Measurements from ENCODE around the gene TMEM184B.

Gene TMEM184B

DNA sequence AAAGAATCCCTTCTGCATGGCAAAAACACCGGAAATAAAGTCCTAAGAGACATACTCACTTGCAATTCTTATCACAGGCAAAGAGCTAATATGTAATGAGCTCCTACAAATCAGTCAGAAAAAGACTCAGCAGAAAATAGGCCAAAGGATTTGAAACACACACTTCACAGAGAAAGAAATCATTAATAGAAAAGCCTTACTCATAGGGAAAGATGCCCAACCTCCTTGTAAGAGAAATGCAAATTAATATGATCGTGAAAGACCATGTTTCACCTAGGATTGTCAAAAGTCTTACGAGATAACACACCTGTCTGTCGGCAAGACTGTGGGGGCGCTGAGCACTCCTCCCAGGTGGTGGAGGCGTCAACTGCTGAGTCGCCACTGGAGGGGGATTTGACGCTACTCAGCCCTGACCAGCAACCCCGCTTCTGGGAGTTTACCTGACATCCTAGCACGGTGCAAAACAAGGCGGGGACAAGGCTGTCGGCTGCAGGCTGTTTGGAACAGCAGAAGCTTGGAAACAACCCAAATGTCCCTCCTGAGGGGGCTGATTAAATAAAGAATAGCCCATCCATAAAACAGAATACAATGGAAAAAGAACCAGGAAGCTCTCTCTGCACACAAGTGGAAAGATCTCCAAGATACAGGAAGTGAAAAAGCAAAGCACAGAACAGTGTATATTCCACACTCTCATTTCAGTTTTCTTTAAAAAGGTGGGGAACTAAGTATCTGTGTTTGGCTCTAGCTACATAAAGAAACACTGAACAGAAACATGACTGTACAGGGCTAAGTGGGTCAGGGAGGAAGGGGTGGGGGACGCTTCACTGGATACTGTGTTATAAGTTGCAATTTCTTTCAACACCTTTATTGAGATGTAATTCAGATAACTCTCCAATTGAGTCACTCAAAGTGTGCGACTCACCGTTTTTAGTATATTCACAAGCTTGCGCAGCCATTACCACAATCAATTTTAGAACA lies 33.0 kb upstream of the TMEM184B start:
- DNase-seq, result peak; percentile 48

DNA sequence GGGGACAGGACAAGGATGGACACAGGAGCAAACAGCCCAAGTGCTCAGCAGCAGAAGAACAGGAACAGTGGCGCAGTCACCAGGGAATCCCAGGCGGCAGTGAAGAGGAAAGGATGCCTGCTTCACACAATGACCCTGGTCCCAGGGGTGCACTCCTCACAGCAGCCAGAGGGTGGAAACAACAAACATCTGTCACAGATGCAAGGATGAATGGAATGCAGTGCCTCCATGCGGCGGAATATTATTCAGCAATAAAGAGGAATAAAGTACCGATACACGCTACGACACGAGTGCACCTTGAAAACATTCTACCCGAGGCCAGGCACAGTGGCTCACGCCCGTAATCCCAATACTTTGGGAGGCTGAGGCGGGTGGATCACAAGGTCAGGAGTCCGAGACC lies 31.7 kb upstream of the TMEM184B start:
- DNase-seq, result no peak

DNA sequence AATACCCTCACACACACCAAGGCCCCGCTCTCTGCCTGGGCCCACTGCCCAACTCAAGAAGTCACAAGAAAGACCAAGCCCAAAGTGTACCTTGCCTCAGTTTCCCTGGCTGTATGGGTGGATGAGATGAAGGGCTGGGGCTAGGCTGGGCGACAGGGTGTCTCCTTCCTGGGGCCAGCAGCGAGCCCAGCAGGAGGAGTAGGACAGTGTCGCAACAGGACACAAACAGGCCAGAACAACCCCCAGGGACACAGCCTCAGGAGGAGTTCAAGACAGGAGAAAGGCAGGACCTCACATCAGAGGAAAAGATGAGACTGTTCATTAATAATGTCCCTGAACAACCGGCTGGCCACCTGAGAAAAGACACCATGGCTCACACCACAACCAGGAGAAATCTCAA lies 31.2 kb upstream of the TMEM184B start:
- no peak for DNase-seq

DNA sequence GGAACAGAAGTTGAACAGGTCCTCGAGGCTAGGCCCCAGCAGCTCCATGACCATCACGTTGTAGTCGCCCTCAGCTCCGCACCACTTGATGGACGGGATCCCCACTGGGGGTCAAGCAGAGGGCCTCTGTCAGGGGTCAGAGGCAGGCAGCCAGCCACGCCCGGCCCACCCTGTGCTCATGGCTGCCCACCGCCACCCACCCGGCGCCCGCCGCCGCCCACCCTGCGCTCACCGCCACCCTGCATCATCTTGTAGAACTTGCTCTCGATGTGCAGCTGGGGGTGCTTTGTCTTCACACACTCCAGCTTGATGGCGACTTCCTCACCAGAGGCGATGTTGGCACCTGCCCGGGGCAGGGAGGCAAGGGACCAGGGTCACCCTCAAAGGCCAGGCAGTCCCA lies 30.1 kb upstream of the TMEM184B start:
- DNase-seq, result no peak

DNA sequence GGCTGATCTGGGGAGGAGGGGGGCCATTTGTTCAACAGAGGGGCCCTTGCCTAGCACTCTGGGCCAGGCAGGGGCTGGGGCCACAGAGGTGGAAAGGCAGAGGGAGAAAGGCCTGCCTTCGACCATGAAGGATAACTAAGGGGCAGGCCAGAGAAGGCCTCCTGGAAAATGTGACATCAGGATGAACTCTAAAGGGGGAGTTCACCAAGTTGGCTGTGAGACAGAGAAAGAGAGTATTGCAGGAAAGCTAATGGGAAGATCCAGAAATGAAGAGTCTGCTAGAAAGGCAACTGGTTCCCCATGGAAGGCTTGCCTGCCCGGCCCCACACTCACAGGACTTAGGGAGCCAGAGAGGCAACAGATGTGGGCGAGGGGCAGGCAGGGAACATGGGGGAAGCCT lies 28.1 kb upstream of the TMEM184B start:
- DNase-seq, result no peak

DNA sequence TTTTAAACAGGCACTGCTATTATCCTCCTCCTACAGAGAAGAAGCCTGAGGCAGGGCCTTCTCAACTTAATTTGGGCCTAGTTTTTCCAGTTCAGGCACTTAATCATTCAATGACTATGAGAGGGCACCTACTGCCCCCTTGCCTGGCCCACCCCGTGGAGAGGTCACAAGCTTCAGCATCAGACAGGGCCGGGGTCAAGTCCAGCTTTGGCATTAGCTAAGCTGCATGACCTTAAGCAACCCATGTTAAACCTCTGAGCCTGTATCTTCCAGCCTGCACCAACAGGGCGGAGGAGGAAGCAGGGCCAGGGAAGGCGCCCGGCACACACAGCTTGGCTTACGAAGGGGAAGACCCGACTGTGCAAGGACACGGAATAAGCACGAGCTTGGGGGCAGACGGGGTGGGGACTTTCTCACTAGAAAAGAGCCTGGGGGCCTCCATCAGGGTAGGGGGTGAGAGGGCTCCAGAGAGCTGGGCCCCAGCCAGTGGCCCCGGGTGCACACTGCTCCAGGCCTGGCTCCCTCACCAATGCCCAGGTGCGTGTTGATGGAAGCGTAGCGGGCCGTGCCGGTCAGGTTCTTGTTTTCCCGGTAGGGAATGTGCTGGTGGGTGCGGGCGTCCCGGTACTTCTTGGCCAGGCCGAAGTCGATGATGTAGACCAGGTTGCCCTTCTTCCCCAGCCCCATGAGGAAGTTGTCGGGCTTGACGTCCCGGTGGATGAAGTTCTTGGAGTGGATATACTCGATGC lies 27.6 kb upstream of the TMEM184B start:
- no peak for DNase-seq

DNA sequence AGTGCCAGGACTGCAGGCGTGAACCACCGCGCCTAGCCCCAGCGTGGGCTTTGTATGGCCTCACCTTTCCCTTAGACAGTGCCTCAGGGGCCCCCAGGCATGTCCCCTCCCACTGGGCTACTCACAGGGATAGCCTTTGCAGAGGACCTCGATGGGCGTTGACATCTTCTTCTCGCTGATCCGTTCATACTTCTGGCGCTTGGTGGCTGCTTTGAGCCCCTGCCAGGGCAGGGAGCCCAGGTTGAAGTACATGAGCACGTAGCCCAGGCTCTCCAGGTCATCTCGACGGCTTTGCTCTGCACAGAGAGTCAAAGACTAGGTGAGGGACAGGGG lies 26.9 kb upstream of the TMEM184B start:
- no peak for DNase-seq

DNA sequence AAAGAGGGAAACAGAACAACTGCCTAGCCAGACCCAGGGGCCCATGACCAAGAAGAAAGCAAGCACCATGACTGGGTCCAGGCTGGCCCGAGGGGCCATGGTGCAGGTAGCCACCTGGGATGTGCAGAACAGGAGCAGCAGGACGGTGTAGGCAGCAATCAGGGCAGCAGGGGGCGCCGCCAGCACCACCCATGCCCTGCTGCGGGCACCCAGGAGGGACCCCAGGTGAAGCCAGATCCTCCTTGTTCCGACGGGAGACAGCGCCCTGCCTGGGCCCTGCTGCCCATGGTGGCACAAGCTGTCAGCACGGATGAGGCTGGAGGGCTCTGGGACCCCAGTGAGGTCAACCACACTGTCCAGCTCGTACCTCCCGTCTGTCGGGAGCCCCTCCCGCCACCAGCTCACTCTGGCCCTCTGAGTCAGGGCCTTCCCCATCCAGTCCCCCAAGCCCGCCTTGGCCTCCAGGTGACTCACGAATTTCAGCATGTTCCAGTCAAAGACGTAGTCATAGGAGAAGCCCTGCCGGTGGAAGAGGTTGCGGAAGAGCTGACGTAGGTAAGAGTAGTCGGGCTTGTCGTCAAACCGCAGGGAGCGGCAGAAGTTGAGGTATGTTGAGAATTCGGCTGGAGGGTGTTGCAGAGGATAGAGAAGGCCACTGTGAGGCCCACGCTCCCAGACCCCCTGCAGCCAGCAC lies 25.6 kb upstream of the TMEM184B start:
- peak; percentile 68 for DNase-seq

DNA sequence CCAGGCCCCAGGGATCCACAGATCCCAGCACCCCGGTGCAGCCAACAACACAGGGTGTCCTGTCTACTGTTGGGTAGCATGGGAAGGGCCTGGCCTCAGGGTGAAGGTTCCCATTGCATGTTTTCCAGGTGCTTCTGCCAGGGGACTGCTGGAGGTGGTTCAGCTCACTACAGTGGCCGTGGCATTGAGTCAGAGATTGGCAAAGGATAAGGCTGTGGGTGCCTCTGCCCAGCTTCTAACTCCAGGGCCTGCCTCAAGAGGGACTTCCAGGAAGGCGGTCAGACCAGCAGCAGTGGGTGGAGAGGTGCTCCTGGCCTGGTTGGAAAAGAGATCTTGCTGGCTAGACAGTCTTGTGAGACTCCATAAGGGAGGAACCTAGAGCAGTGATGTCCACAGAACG lies 23.6 kb upstream of the TMEM184B start:
- DNase-seq, result no peak

DNA sequence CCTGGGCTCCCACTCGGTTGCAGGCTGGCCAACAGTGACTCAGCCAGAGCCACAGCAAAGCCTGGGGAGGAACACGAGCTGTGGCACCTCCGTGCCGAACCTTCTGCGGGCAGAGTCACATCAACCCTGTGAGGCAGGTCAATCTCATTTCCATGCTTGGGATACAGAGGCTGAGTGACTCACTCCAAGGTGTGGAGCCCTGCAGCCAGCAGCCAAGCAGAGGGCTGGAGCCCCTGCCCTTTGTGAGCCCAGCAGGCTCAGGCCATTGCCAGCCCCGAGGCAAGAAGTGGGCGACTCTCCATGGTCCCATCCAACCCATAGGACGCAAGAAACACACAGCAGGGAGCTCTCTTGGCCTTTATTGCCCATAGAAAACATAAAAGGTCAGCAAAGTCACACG lies 23.1 kb upstream of the TMEM184B start:
- DNase-seq, result no peak

DNA sequence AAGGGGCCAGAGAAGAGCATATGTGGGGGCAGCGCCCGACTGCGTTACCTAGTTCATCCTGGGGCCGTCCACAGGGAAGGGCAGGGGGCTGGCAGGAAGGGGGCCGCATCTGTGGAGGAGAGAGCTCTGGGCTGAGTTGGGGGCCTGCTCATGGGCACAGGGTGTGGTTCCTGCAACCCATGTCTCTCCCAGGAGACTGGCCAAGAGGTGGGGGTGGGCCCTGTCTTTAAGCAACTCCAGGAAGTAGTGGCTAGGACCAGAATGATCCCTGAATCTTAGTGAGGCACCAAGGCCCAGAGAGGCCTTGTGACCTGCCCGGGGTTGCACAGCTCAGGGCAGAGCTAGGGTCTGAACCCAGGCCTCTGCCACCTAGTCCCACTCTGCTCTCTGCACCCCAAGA lies 22.5 kb upstream of the TMEM184B start:
- no peak for DNase-seq

DNA sequence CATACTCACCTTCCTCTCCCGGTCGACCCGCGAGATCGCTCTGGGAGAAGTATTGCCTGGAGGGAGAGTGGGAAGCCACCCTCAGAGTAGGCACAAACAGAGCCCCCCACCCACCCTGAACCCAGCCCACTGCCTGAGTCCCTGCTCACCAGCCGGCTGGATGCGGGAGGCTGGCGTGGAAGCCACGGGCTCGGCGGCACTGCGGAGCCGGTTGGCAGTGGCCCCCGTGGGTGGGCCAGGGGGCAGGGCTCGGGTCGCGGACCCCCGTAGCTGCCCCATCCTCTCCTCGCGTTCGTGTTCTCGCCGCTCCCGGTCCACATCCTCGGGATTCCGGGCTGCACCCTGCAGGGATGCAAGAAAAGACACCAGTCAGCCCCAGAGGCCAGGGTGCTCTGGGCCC lies 21.4 kb upstream of the TMEM184B start:
- DNase-seq, result no peak

DNA sequence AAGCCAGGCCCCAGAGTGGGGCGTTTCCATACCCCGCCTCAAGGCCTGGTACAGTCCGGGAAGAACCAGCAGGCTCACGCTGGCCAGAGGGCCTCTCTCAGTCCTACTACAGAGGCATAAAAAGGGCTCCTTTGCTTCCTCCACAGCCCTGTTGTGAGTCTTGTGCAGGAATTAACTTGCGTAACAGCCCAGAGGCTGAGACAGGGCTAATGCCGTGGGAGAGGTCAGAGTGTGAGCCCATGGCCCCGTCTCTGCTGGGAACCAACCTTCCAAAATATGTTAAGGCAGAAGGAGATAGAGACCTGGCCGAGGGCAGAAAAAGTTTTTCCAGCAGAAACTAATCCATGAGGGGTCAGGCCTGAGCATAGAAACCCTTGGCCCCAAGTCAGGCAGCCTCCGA lies 19.9 kb upstream of the TMEM184B start:
- DNase-seq, result no peak

DNA sequence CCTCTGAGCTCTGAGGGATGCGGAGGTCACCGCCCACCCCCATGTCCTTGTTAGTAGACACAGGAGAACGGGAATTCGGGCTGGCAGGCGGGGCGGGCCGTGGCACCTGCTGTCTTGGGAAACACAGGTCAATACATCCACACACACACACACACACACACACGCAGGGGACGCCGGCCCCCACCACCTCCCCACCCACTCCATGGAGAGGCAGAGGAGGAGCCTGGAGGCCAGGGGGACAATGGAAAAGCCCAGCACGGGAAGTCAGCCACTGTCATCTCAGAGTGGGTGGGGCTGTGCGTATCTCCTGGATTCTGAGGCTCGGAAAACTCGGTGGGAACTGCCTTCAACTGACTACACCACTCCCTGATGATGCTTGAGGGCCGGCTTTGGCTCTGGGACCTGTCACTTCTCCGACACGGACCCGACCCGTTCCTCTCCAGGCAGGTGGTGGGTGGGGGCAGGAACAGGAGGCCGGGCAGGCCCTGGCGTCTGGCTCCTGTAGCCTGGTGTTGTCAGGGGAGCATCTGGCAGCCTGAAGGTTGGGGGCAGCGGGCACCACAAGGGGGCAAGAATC lies 18.5 kb upstream of the TMEM184B start:
- DNase-seq, result no peak

DNA sequence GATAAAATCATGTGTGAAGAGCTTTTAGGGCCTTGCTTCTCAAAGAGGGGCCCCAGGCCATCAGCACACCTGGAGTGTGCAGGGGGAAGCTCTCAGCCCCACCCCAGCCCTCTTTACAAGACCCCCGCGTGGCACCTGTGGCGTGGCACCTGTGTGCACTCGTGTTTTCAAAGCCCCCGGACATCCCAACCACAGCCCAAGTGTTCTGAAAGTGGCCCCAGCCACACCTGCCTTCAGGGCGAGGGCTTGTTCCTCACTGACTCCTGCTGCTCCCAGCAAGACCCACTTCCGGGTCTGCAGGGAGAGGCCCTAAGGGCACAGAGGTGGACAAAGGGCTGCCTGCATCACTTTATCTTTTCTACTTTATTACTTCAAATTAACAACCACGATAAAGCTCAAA lies 17.5 kb upstream of the TMEM184B start:
- DNase-seq, result no peak

DNA sequence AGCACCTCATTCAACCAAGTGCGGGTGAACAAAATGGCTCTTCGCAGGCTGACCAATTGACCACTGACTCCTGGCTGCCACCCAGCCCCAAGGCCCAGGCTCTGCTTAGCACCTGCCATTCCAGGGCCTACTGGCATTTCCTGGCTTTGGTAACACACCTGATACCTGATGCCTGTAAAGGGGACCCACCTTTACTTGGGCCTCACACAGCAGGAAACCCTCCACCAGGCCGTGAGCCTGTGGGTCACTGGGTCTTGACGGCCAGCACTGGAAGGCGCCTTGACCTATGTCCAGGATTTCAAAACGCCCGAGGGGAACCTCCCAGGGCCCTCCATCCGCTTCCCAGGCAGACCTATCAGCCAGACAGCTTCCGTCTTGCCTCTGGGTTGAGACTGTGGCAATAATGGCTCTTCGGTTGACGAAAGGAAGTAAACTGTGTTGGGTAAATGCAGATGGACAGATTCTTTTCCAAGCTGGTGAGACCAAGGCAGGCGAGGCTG lies 16.8 kb upstream of the TMEM184B start:
- no peak for DNase-seq

DNA sequence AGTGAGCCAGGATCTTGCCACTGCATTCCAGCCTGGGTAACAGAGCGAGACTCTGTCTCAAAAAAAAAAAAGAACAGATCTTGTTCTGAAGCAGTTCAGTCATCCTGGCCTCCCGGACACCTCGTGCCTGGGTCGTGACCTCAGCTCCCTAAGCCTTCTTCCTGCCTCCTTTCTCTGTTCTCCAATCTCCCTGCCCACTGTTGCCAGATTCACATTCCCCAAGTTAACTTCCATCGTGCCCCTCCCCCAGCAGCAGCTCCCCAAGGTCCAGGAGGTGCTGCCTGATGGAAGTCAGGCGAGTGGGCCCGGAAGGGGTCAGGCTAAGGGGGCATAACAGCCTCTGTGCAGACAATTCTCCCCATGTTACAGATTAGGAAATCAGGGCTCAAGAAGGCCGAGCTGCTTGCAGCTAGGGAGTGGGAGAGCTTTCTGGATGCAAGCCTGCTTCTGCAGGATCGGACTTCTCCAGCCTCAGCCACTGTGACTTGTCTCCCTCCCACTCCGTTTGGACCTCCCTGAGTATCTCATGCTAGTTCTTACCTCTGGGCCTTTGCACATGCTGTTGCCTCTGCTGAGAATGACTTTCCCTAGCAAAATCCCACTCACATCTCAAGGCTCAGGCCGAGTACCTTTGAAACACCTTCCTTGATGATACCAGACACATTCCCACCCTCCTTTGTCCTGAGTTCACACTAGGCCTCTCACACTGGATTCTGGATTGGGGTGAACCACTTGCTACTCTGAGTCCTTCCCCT lies 14.3 kb upstream of the TMEM184B start:
- no peak for DNase-seq

DNA sequence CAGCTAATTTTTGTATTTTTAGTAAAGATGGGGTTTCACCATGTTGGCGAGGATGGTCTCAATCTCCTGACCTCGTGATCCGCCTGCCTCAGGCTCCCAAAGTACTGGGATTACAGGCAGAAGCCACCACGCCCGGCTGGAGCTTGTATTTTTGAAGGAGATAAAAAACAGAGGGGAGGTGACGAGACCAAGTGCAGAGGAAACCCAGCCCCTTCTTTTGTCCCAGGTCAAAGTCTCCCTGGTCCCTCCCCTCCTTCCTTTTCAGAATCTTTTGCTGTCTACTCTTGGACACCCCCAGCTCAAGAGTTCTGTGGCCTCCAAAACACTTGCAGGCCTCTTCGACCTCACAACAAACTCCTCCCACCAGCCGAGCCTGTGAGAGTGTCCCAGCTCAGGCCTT lies 12.2 kb upstream of the TMEM184B start:
- DNase-seq, result no peak

DNA sequence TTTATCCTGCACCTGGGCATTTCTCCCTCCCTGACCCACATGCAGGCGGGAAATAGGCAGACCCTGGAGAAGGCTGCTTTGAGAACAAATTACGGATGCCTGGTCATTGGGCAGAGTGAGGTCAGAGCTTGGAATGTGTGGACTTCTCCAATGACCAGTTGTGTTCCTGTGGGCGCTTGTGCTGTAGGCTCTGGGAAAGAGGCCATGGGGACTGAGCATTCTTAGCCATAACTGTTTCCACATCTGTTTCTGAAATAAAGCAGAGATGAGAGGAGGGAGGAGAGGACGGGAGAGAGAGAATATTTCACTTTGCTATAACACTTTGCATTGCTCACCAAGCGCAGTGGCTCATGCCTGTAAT lies 11.2 kb upstream of the TMEM184B start:
- DNase-seq, result no peak

DNA sequence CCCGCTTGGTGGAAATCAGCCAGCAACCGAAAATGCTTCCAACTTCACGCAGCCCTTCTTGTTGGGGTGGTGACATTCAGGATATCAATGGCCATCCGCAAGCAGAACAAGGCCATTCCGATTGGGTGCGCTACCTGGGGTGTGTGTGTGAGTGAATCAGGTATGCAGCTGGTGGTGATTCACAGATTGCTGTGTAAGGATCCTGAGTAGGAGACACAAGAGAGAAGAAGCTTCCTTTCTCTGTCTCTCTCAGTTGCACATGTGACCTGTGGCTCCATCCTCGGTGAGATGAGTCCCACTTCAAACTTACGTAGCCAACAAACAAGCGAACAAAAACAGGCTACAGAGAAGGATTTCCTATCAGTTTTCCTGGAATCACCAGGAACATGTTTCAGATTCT lies 9.6 kb upstream of the TMEM184B start:
- DNase-seq, result no peak

DNA sequence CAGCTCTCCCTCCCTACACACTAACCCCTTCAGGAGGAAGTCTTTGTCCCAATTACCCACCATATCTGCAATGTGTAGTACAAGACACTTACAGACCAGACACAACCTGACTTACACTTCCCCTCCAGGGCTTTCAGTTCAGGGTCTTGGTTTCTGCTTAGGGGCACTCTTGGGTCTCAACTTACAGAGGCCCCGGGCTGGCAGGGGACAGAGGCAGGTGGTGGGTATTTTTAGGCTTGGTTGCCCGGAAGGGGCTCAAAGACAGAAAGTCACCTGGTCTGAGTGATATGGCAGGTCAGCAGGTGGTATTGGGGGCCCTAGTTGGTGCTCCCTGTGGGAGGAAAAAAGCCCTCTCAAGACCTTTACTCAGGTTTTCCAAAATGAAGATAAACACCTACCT lies 3.4 kb upstream of the TMEM184B start:
- no peak for DNase-seq

DNA sequence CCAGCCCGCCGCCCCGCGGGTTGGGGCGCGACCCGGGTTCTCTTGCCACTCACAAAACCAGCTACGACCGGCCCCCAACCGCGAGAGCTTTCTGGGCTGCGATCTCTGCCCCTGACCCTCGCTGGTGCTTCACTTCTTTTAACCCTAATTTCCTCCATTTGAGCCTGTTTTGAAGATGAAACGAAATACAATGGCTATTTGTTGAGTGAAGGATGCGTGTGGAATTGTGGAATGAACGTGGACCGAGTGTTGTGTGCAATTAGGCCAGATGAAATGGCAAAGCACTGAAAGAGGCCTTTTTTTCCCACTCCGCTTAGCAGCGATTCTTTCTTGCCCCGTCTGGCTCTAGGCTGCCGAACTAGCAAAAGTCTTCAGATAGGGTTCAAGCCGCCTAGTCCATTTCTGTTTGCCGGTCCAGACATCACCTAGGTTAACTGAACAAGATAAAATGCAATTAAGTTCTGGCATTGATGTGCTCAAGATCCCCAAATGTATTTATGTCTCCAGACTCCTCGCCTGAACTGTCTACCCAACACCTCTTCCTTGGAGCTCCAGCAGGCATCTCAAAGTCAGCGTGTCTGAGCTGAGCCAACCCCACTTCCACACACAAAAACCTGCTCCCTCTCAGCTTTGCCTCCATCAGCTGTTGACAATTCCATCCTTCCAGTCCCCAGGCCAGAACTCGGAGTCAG lies 471 bp upstream of the TMEM184B start:
- DNase-seq, result no peak

All from stimulated activated CD8-positive, alpha-beta memory T cell treated with anti-CD3 and anti-CD28 coated beads, Interleukin-4, amount 100 ng/mL, for 48 hours (primary cell).